Mucosa of rectum (tissue), 2 donors: ENCODE data around the gene HOXA4.

ENCODE experiments used
- H3K27ac ChIP-seq, 2 donors: one replicate each; pipeline ENCODE4 v1.7.0; 2013; ENCODE audit warnings: inconsistent platforms in 2 of 2, low read depth in 2 of 2, low read length in 2 of 2
- H3K27me3 ChIP-seq, 2 donors: one replicate each; pipeline ENCODE4 v1.7.0; 2013; ENCODE audit warnings: low read length in 2 of 2; ENCODE audit not compliant: control insufficient read depth in 2 of 2, insufficient read depth in 2 of 2
- H3K36me3 ChIP-seq, 2 donors: one replicate each; pipeline ENCODE4 v1.7.0; 2013; ENCODE audit warnings: low read length in 2 of 2; ENCODE audit not compliant: control insufficient read depth in 2 of 2, insufficient read depth in 2 of 2
- H3K4me1 ChIP-seq, 2 donors: one replicate each; pipeline ENCODE4 v1.7.0; 2013; ENCODE audit warnings: low read length in 2 of 2, mild to moderate bottlenecking in 1 of 2; ENCODE audit not compliant: control insufficient read depth in 2 of 2, insufficient read depth in 2 of 2
- H3K4me3 ChIP-seq, 2 donors: one replicate each; pipeline ENCODE4 v1.7.0; 2013; ENCODE audit warnings: low read length in 2 of 2
- H3K9ac ChIP-seq, 2 donors: one replicate each; pipeline ENCODE4 v1.7.0; 2013; ENCODE audit warnings: low read length in 2 of 2, low read depth in 1 of 2, mild to moderate bottlenecking in 1 of 2
- H3K9me3 ChIP-seq, 2 donors: one replicate each; pipeline ENCODE4 v1.7.0; 2013; ENCODE audit warnings: low read length in 2 of 2; ENCODE audit not compliant: control insufficient read depth in 2 of 2
- donor health status: healthy.
- donor health status: Normal muscosa, but diverticular disease.

The HOXA4 gene

DNA sequence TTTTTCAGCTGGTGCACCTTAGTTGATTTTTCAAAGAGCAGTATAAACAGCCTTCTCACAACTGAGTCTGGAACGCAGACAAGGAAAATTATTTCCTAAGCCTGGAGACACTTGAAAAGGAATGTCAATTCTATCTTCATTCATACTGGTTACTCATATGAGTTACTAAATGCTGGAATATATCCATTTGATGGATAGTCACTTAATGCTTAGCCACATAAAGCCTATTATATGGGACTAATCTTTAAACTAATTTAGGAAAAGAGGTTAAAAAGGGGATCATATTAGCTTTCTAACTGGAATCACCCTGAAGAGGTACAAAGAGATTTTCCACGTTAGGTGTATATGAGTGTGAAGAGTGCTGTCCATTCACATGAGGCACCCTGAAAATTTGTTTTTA lies 1.7 kb upstream of the HOXA4 start:
- no peak overlapping the region for H3K27ac ChIP-seq
- H3K4me1 ChIP-seq: peaks cover 68 to 70% of the 10 kb centered on the region in 2 donors
- no peaks in the 10 kb centered on the region for H3K9me3 ChIP-seq
- H3K9ac ChIP-seq: peak overlapping the region in 1 of 2 donors; percentile 91
- H3K4me3 ChIP-seq: no peak overlapping the region
- H3K27me3 ChIP-seq: no peaks in the 10 kb centered on the region
- peaks cover 0 to 7% of the 10 kb centered on the region in 2 donors for H3K36me3 ChIP-seq

DNA sequence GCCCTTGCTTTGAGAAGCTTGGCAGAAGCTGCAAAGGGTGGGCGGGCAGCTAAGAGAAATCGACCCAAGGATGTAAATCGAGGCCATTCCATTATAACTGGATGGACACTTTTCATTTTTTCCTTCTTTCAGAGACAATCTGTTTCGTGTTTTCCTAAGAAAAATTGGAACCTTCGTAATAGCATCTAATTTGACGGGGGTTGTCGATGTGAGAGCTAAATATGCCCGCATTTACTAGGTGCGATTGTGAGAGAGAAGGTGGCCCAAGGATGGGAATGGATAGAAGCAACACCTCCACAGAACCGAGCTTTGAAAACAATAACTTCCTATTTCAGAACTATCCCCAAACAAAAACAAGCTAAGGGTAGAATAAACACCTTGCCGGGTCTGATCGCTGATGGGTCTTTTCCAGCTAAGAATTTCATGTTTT lies 848 bp upstream of the HOXA4 start:
- no peaks in the 10 kb centered on the region for H3K27me3 ChIP-seq
- peak overlapping the region; percentile 90 to 94 for H3K27ac ChIP-seq
- H3K9me3 ChIP-seq: no peaks in the 10 kb centered on the region
- H3K36me3 ChIP-seq: peaks cover 0 to 7% of the 10 kb centered on the region in 2 donors
- H3K4me1 ChIP-seq: peaks cover 62 to 66% of the 10 kb centered on the region in 2 donors
- peak overlapping the region; percentile 77 to 88 for H3K4me3 ChIP-seq
- peak overlapping the region; percentile 79 to 91 for H3K9ac ChIP-seq

DNA sequence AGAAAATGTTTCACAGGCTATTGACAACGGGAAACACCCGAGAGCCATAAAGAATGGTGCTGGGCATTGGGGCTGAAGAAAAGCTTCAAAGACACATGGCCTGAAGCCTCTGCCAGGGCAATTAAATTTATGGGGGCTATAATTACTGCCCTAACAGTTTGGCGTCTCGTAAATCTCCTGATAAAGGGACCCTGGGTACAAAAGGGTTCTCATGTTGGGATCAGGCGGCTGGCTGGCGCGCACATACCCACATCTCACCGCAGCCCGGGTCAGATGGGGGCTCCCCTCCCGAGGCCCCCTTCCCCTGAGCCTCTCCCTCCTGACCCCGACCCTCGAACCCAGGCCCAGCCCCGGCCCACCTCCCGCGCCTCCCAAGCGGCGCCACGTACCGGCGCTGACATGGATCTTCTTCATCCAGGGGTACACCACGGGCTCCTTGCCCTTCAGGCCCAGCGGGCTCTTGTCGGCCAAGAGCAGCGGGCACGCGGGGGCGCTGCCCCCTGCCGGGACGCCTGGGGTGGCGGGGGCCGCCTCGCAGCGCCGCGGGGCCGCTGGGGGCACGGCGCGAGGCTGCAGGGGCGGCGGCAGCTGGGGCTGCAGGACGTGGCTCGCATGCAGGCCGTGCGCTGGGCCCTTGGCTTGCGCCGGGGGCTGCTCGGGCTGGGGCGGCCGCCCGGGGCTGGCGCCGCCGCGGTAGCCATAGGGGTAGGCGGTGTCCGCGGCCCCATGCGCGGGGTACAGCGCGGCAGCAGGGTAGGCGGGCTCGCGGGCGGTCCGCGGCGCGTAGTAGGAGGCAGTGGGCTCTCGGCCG lies 623 bp downstream of the HOXA4 start:
- Histone ChIP-seq H3K27ac (peak overlapping the region; percentile 75 to 94), H3K4me1 (peaks cover 56 to 57% of the 10 kb centered on the region in 2 donors), H3K9ac (peak overlapping the region; percentile 29 to 62)

DNA sequence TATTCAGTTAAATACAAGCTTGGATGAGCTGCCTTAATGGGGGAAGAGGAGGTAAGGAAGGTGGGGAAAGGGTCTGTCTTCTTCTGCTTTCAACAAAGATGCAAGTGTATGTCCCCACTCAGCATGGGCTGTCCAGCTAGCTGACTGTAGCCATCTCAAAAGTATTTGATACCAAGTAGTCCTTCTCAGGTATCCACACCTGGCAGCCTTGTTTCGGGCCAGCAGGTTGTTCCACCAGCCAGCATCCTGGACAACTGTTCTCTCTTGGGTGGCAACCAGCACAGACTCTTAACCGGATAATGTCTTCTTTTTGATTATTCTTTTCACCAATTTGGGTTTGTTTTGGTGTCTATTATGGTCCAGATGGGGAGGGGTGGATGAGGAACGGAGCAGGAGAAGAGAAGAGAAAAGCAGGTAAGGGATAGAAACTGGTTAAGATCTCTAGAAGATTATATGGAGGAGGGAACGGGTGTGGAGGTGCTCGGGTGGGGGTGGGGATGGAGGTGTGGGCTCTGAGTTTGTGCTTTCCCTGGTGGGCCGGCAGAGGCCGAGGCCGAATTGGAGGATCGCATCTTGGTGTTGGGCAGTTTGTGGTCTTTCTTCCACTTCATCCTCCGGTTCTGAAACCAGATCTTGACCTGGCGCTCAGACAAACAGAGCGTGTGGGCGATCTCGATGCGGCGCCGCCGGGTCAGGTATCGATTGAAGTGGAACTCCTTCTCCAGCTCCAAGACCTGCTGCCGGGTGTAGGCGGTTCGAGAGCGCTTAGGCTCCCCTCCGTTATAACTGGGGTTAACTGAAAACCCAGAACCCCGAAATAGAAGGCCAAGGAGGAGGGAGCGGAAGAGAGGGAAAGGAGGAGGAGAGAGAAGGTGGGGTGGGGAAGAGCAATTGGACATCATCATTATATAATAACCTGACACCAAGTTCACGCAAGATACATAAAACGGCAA lies 1.5 kb downstream of the HOXA4 start:
- peaks cover 0 to 10% of the 10 kb centered on the region in 2 donors for H3K36me3 ChIP-seq
- H3K9me3 ChIP-seq: no peaks in the 10 kb centered on the region
- H3K9ac ChIP-seq: no peak overlapping the region
- peak overlapping the region; percentile 75 to 94 for H3K27ac ChIP-seq
- H3K27me3 ChIP-seq: no peaks in the 10 kb centered on the region
- H3K4me1 ChIP-seq: peaks cover 57% of the 10 kb centered on the region in 2 donors
- H3K4me3 ChIP-seq: peak overlapping the region; percentile 66 to 77

More for the DNA sequence above, 623 bp downstream of the HOXA4 start:
- H3K27me3 ChIP-seq: no peaks in the 10 kb centered on the region
- H3K4me3 ChIP-seq: peak overlapping the region; percentile 70 to 77
- H3K36me3 ChIP-seq: peaks cover 0 to 7% of the 10 kb centered on the region in 2 donors
- no peaks in the 10 kb centered on the region for H3K9me3 ChIP-seq

DNA sequence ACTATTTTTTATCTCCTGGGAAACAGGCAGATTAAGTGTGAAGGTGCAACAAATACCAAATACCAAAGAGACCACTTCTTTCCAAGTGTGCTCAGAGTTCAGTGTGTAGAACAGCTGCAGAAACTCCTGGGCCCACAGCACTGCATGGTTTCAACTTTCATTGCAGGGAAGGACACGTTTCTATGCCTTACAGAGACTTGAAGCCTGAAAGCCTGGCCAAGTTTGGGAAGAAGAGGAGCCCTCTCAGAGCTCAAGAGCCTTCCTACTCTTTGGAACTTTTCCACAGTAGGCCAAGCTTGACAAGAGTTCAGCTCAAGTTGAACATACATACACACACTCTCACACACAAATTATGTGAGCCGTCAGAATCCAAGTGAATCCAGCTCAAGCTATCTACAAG lies 2.5 kb downstream of the HOXA4 start:
- no peaks in the 10 kb centered on the region for H3K9me3 ChIP-seq
- no peak overlapping the region for H3K4me3 ChIP-seq
- peak overlapping the region in 1 of 2 donors; percentile 14 for H3K27ac ChIP-seq
- H3K36me3 ChIP-seq: peaks cover 0 to 10% of the 10 kb centered on the region in 2 donors
- no peaks in the 10 kb centered on the region for H3K27me3 ChIP-seq
- H3K9ac ChIP-seq: no peak overlapping the region
- peaks cover 55 to 56% of the 10 kb centered on the region in 2 donors for H3K4me1 ChIP-seq

DNA sequence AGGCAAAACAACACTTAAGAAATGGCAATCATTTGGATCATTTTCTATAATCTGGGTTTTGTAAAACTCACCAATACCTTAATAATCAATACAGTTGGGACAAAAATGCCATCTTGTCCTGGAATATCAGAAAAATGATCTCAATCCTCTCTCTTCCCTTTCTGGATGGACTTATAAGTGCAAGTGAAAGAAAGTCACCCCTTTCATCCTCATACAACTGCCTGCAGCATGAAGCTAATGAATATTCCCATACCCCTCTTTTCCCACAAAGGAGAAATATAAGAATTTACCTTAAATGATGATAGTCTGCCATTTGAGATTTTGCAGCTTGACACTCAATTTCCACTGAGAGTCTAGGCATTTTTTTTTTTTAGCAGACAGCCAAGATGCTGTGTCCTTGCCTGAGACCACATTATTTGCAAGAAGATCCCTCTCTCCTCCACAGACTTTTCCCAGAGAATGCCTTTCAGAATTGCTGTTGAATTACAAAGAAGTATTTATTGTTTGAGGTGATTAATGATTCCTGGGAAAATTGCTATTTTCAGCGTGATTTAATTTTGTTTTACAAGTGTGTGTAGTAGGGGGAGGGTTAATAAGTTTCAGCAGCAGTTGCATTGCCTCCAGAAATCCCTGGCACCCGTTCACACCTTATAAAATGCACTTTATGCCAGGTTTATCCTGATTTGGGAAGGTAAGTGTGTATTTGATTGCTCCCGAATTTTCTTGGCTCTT lies 3.8 kb downstream of the HOXA4 start:
- no peak overlapping the region for H3K27ac ChIP-seq
- H3K4me1 ChIP-seq: peaks cover 51 to 66% of the 10 kb centered on the region in 2 donors
- H3K4me3 ChIP-seq: no peak overlapping the region
- H3K36me3 ChIP-seq: peaks cover 0 to 10% of the 10 kb centered on the region in 2 donors
- no peaks in the 10 kb centered on the region for H3K9me3 ChIP-seq
- H3K27me3 ChIP-seq: no peaks in the 10 kb centered on the region
- H3K9ac ChIP-seq: no peak overlapping the region

DNA sequence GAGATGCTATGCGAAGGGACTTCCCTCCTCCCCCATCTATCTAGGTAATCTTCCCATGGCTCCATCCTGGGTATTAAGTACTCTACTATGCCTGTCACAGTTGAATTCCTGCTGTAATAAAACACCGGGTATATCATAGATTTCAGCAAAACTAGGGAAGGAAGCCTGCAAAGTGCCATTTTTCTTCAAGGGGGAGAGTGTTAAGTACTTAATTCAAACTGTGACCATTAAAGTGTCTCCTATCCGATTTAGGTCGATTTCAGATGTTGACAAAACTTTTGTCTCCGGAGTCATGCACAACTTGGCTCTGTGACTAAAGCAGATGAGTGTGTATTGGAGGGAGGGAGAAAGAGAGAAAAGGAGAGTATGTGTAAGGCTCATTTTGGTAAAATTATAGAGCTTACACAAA lies 4.6 kb downstream of the HOXA4 start:
- H3K4me3 ChIP-seq: no peak overlapping the region
- H3K9ac ChIP-seq: no peak overlapping the region
- H3K9me3 ChIP-seq: no peaks in the 10 kb centered on the region
- H3K27me3 ChIP-seq: no peaks in the 10 kb centered on the region
- peaks cover 44 to 66% of the 10 kb centered on the region in 2 donors for H3K4me1 ChIP-seq
- peaks cover 0 to 10% of the 10 kb centered on the region in 2 donors for H3K36me3 ChIP-seq
- H3K27ac ChIP-seq: no peak overlapping the region

DNA sequence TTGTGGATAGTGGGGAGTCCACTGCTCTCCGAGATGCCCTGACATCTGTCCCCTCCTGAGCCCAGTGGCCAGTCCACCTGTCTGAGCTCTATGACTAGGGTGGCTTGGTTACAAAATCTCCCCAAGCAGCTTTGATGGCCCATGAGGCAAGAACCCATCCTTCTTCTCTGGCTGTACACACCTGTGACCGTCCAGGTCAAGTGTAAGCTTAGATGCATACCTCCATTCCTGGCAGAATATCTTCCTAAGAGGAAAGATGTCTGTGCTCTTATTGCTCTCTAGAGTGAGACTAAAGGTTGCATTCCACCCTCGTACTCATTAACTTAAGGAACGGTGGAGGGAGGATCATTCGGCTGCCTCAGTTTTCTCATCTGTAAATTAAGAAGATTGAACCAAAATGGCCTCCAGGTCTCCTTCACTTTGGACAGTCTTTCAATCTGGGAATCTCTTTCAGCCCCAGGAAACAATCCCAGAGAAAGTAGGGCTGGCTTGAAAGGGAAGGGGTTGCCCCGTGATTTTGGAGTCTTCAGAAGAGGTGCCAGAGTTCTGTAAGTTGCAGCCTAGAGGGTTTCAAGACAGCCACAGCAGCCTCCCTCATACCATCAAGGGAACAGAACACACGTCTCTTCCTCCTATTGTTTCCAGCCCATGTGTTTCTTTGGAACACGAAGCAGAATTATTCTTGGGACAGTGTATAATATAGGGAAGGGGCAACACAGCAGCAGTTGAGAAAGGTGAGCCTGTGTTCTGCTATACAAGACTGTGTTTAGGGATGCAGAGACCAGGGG lies 5.5 kb downstream of the HOXA4 start:
- Histone ChIP-seq H3K9ac (peak overlapping the region in 1 of 2 donors; percentile 73), H3K9me3 (no peaks in the 10 kb centered on the region), H3K4me1 (peaks cover 48 to 73% of the 10 kb centered on the region in 2 donors), H3K36me3 (peaks cover 0 to 10% of the 10 kb centered on the region in 2 donors), H3K27ac (peak overlapping the region; percentile 19 to 88), H3K4me3 (peak overlapping the region; percentile 19 to 69), H3K27me3 (no peaks in the 10 kb centered on the region)
